GM23338 (cell line): ENCODE data around the gene LRTM1. TPM values are rescaled to one million over a fixed set of nuclear protein-coding genes. Genes with fewer than 3 reads are reported as not detected.

Experiments
- ATAC-seq: fragments of 200-7000 bp; cut with Tn5 transposase; 3 replicates; pipeline ENCODE4 v1.9.1; 2020
- DNase-seq: peaks from one replicate; pipeline ENCODE4 v3.0.0-alpha.2; 2015; ENCODE audit warnings: low spot score
- H2AFZ ChIP-seq: fragments of 200-600 bp; sonication (generic); 2 replicates; pipeline ENCODE4 v1.8.0; 2016; ENCODE audit warnings: antibody characterized with exemption, mild to moderate bottlenecking, moderate library complexity
- H3F3A ChIP-seq: fragments of 200-600 bp; sonication (generic); replicated peaks from 2 replicates; pipeline ENCODE4 v1.8.0; 2017; ENCODE audit warnings: antibody characterized with exemption, mixed run types, low read depth
- H3K27ac ChIP-seq: fragments of 200-600 bp; sonication (generic); 2 replicates; pipeline ENCODE4 v1.6.1; 2016; ENCODE audit warnings: low read depth
- H3K27me3 ChIP-seq: fragments of 200-600 bp; sonication (generic); 2 replicates; pipeline ENCODE4 v1.8.0; 2016; ENCODE audit warnings: mild to moderate bottlenecking, mixed run types, moderate library complexity; ENCODE audit not compliant: insufficient read depth
- H3K36me3 ChIP-seq: fragments of 200-600 bp; sonication (generic); 2 replicates; pipeline ENCODE4 v1.8.0; 2016; ENCODE audit warnings: mild to moderate bottlenecking; ENCODE audit not compliant: insufficient read depth
- H3K4me1 ChIP-seq: fragments of 200-600 bp; sonication (generic); 2 replicates; pipeline ENCODE4 v1.8.0; 2016; ENCODE audit warnings: mild to moderate bottlenecking, moderate library complexity; ENCODE audit not compliant: insufficient read depth
- H3K4me2 ChIP-seq: fragments of 200-600 bp; sonication (generic); 2 replicates; pipeline ENCODE4 v1.7.1; 2017; ENCODE audit warnings: mixed run types
- H3K4me3 ChIP-seq: fragments of 200-600 bp; sonication (generic); 2 replicates; pipeline ENCODE4 v1.6.1; 2016; ENCODE audit warnings: mixed run types
- H3K79me2 ChIP-seq: fragments of 200-600 bp; sonication (generic); replicated peaks from 2 replicates; pipeline ENCODE4 v1.8.0; 2017; ENCODE audit warnings: mild to moderate bottlenecking; ENCODE audit not compliant: insufficient read depth
- H3K9me2 ChIP-seq: fragments of 200-600 bp; sonication (generic); 2 replicates; pipeline ENCODE4 v1.8.0; 2017; ENCODE audit not compliant: insufficient read depth
- H4K20me1 ChIP-seq: fragments of 200-600 bp; sonication (generic); replicated peaks from 2 replicates; pipeline ENCODE4 v1.8.0; 2017; ENCODE audit warnings: mild to moderate bottlenecking; ENCODE audit not compliant: insufficient read depth
- H3K27ac Mint-ChIP-seq: 2 replicates; pipeline ENCODE4 v1.8.0; 2020; ENCODE audit warnings: inconsistent platforms, mild to moderate bottlenecking, moderate library complexity, mixed read lengths
- H3K27me3 Mint-ChIP-seq: 3 replicates; pipeline ENCODE4 v1.8.0; 2022; ENCODE audit warnings: low read depth, mild to moderate bottlenecking, moderate library complexity, mixed read lengths, inconsistent platforms; ENCODE audit not compliant: insufficient read depth, poor library complexity
- H3K36me3 Mint-ChIP-seq: 3 replicates; pipeline ENCODE4 v1.8.0; 2021; ENCODE audit warnings: low read depth, mild to moderate bottlenecking, inconsistent platforms, moderate library complexity, mixed read lengths
- H3K4me1 Mint-ChIP-seq: 3 replicates; pipeline ENCODE4 v1.8.0; 2020; ENCODE audit warnings: mild to moderate bottlenecking, inconsistent platforms, mixed read lengths
- H3K4me3 Mint-ChIP-seq: 3 replicates; pipeline ENCODE4 v1.8.0; 2021; ENCODE audit warnings: moderate library complexity, mild to moderate bottlenecking, inconsistent platforms, mixed read lengths
- H3K9me3 Mint-ChIP-seq: 3 replicates; pipeline ENCODE4 v1.8.0; 2020; ENCODE audit warnings: moderate library complexity, mild to moderate bottlenecking, inconsistent platforms, mixed read lengths
- CREB1 ChIP-seq: fragments of 250-450 bp; sonication (Bioruptor Pico); IDR thresholded peaks from 2 replicates; pipeline ENCODE4 v1.5.0; 2020; ENCODE audit warnings: low read depth, mild to moderate bottlenecking, moderate library complexity
- CTCF ChIP-seq, 2 experiments: fragments of 200-600 bp in 1 of 2; sonication (generic) in 1 of 2; conservative IDR thresholded peaks; 2 replicates each; pipeline versions ENCODE4 v1.5.1 to v1.6.1; 2016 to 2017; ENCODE audit warnings: antibody characterized with exemption in 2 of 2, low read depth in 2 of 2, mild to moderate bottlenecking in 2 of 2, moderate library complexity in 1 of 2
- ETS1 ChIP-seq: IDR thresholded peaks from 2 replicates; pipeline ENCODE4 v1.6.1; 2016; ENCODE audit warnings: antibody characterized with exemption
- EZH2 ChIP-seq: fragments of 200-600 bp; sonication (generic); IDR thresholded peaks from one replicate; pipeline ENCODE4 v1.8.0; 2017; ENCODE audit warnings: antibody characterized with exemption, mild to moderate bottlenecking, low read depth; ENCODE audit not compliant: unreplicated experiment
- EZH2phosphoT487 ChIP-seq: fragments of 200-600 bp; sonication (generic); IDR thresholded peaks from one replicate; pipeline ENCODE4 v1.8.1; 2018; ENCODE audit warnings: antibody characterized with exemption; ENCODE audit not compliant: unreplicated experiment
- JUNB ChIP-seq: IDR thresholded peaks from one replicate; pipeline ENCODE4 v1.6.1; 2016; ENCODE audit warnings: antibody characterized with exemption; ENCODE audit not compliant: unreplicated experiment
- NANOG ChIP-seq: IDR thresholded peaks from 2 replicates; pipeline ENCODE4 v1.6.1; 2016; ENCODE audit warnings: antibody characterized with exemption, borderline replicate concordance
- POLR2AphosphoS5 ChIP-seq: IDR thresholded peaks from 2 replicates; pipeline ENCODE4 v1.6.1; 2016; ENCODE audit warnings: antibody characterized with exemption, low read depth
- REST ChIP-seq: IDR thresholded peaks from one replicate; pipeline ENCODE4 v1.6.1; 2018; ENCODE audit warnings: antibody characterized with exemption; ENCODE audit not compliant: unreplicated experiment
- STAT1 ChIP-seq: IDR thresholded peaks from one replicate; pipeline ENCODE4 v1.6.1; 2016; ENCODE audit warnings: antibody characterized with exemption; ENCODE audit not compliant: unreplicated experiment
- ZNF114 ChIP-seq: fragments of 250-450 bp; sonication (Bioruptor Pico); IDR thresholded peaks from 2 replicates; pipeline ENCODE4 v1.5.0; 2020; ENCODE audit warnings: mild to moderate bottlenecking, moderate library complexity
- ZNF331 ChIP-seq: fragments of 250-450 bp; sonication (Bioruptor Pico); IDR thresholded peaks from 2 replicates; pipeline ENCODE4 v1.5.0; 2020; ENCODE audit warnings: low read depth, mild to moderate bottlenecking, moderate library complexity
- ZNF462 ChIP-seq: fragments of 250-450 bp; sonication (Bioruptor Pico); IDR thresholded peaks from 2 replicates; pipeline ENCODE4 v1.5.0; 2020; ENCODE audit warnings: mild to moderate bottlenecking, moderate library complexity
- polyA plus RNA-seq: library from polyadenylated mRNA; unstranded; fragments of >200 nt; fragmentation: Nextera tagmentation; extraction: Ambion mirVana; gene quantifications from 2 replicates; pipeline ENCODE4 v1.2.1, GENCODE V29; 2016
- total RNA-seq: library from RNA; depleted of rRNA; stranded (reverse); fragments of >200 nt; shearing (Covaris generic); gene quantifications from 2 replicates; pipeline ENCODE4 v1.2.3, GENCODE V29; 2014

LRTM1 gene
- total and polyA plus RNA-seq, 2 experiments from 2014 or later: 0.47 TPM; not detected in 1

- Histone ChIP-seq H3F3A (no peaks in the 10 kb centered on the region), H3K4me2 (no peak overlapping the region), H3K4me1 (no peaks in the 10 kb centered on the region), H3K27me3 (no peaks in the 10 kb centered on the region), H4K20me1 (no peaks in the 10 kb centered on the region), H3K36me3 (no peaks in the 10 kb centered on the region), H3K79me2 (no peaks in the 10 kb centered on the region), H3K9me2 (0 out of 2 replicates have a peak, but pooled peaks cover 3% of the 10 kb centered on the region), H2AFZ (no peak overlapping the region), H3K27ac (no peak overlapping the region), H3K4me3 (no peak overlapping the region)
- Mint-ChIP-seq H3K27me3 (peaks cover 2% of the 10 kb centered on the region), H3K36me3 (peaks cover 11% of the 10 kb centered on the region), H3K27ac (no peak overlapping the region), H3K9me3 (no peaks in the 10 kb centered on the region), H3K4me1 (peaks cover 10% of the 10 kb centered on the region), H3K4me3 (no peak overlapping the region)
- no peak for TF ChIP-seq POLR2AphosphoS5
- no peak for TF ChIP-seq CTCF (conservative IDR thresholded peaks at IDR 0.05; ENCODE audit: low read depth in 2 of 2)
- no peak for TF ChIP-seq NANOG
- no peak for TF ChIP-seq CREB1 (CRISPR knock-in tag)
- TF ChIP-seq ZNF114 (CRISPR knock-in tag): no peak
- TF ChIP-seq ETS1: no peak
- TF ChIP-seq ZNF331: no peak
- TF ChIP-seq REST: no peak
- TF ChIP-seq ZNF462 (CRISPR knock-in tag): no peak
- no peak for TF ChIP-seq EZH2
- TF ChIP-seq STAT1: no peak
- TF ChIP-seq EZH2phosphoT487: no peak
- TF ChIP-seq JUNB: no peak
- ATAC-seq: peak; percentile 53
- no peak for DNase-seq
Observed at GRCh38 chr3:54892168-54892567, 35.7 kb downstream of the LRTM1 start.
